IMR-90 (cell line): Measurements from ENCODE around the gene SPDYE2. TPM values are rescaled to one million over a fixed set of nuclear protein-coding genes. Genes with fewer than 3 reads are reported as not detected.
"Not testable (repeated sequence)": the region's sequence is repeated elsewhere in the genome, so short reads cannot be mapped to it uniquely, and the experiment has no call there.

Experiments used
- ATAC-seq: fragments of 200-7000 bp; cut with Tn5 transposase; 2 replicates; pipeline ENCODE4 v1.9.1; 2020; ENCODE audit warnings: low read depth, mild to moderate bottlenecking, moderate library complexity
- BruUV-seq: library from RNA; stranded (reverse); fragments of 400-500 nt; replicated peaks from 2 replicates; lab custom pipeline; 2021; lab: Mats Ljungman, UMichigan
- CTCF ChIA-PET: fragments of 300-600 bp; formaldehyde crosslinking; extraction: SDS; loops from one replicate; lab custom pipeline; 2021; ENCODE audit warnings: antibody characterized with exemption; lab: Yijun Ruan, JAX
- POLR2A ChIA-PET: fragments of 300-600 bp; sonication (Branson Sonifier 250); formaldehyde crosslinking; loops from one replicate; lab custom pipeline; 2022; ENCODE audit warnings: antibody characterized with exemption; ENCODE audit not compliant: unreplicated experiment; lab: Charles Lee
- DNase-seq: peaks from one replicate; pipeline ENCODE4 v3.0.0; 2013
- H2AFZ ChIP-seq: replicated peaks from 2 replicates; pipeline ENCODE3; 2013; ENCODE audit warnings: low read length, mild to moderate bottlenecking; ENCODE audit not compliant: poor library complexity
- H2AK5ac ChIP-seq: 2 replicates; pipeline ENCODE4 v1.6.1; 2013; ENCODE audit warnings: low read depth, low read length, inconsistent platforms
- H2AK9ac ChIP-seq: replicated peaks from 2 replicates; pipeline ENCODE3; 2013; ENCODE audit warnings: mild to moderate bottlenecking, low read depth, low read length, moderate library complexity; ENCODE audit not compliant: poor library complexity
- H2BK120ac ChIP-seq: 2 replicates; pipeline ENCODE4 v1.6.1; 2013; ENCODE audit warnings: low read depth, low read length, inconsistent platforms
- H2BK15ac ChIP-seq: 3 replicates; pipeline ENCODE4 v1.6.1; 2013; ENCODE audit warnings: low read depth, low read length, inconsistent platforms
- H2BK20ac ChIP-seq: 2 replicates; pipeline ENCODE4 v1.6.1; 2013; ENCODE audit warnings: low read depth, mild to moderate bottlenecking, inconsistent platforms, low read length, moderate library complexity
- H2BK5ac ChIP-seq: 2 replicates; pipeline ENCODE4 v1.6.1; 2013; ENCODE audit warnings: mild to moderate bottlenecking, low read depth, low read length, inconsistent platforms; ENCODE audit not compliant: poor library complexity, severe bottlenecking
- H3K14ac ChIP-seq: replicated peaks from 2 replicates; pipeline ENCODE4 v1.6.1; 2013; ENCODE audit warnings: low read depth, low read length, inconsistent platforms
- H3K18ac ChIP-seq: 2 replicates; pipeline ENCODE4 v1.6.1; 2013; ENCODE audit warnings: low read depth, low read length, control low read depth
- H3K23ac ChIP-seq: 2 replicates; pipeline ENCODE4 v1.6.1; 2013; ENCODE audit warnings: low read depth, low read length, inconsistent platforms
- H3K27ac ChIP-seq: 2 replicates; pipeline ENCODE4 v1.5.1; 2013; ENCODE audit warnings: mild to moderate bottlenecking, control low read depth, low read length; ENCODE audit not compliant: insufficient read depth
- H3K27me3 ChIP-seq: 2 replicates; pipeline ENCODE4 v1.6.1; 2013; ENCODE audit warnings: low read length; ENCODE audit not compliant: control insufficient read depth, insufficient read depth
- H3K36me3 ChIP-seq: 2 replicates; pipeline ENCODE4 v1.6.1; 2013; ENCODE audit warnings: low read length, mixed read lengths; ENCODE audit not compliant: control insufficient read depth, insufficient read depth
- H3K4ac ChIP-seq: 2 replicates; pipeline ENCODE4 v1.6.1; 2013; ENCODE audit warnings: low read depth, low read length, inconsistent platforms
- H3K4me1 ChIP-seq: 2 replicates; pipeline ENCODE4 v1.6.1; 2013; ENCODE audit warnings: low read length, mixed read lengths; ENCODE audit not compliant: control insufficient read depth, insufficient read depth
- H3K4me2 ChIP-seq: 2 replicates; pipeline ENCODE4 v1.6.1; 2013; ENCODE audit warnings: low read depth, mild to moderate bottlenecking, control low read depth, low read length, moderate library complexity
- H3K4me3 ChIP-seq: 2 replicates; pipeline ENCODE4 v1.5.1; 2013; ENCODE audit warnings: low read depth, mild to moderate bottlenecking, control low read depth, low read length, moderate library complexity; ENCODE audit not compliant: insufficient read depth
- H3K56ac ChIP-seq: 2 replicates; pipeline ENCODE4 v1.6.1; 2013; ENCODE audit warnings: low read length, inconsistent platforms; ENCODE audit not compliant: insufficient read depth; ENCODE audit errors: extremely low read depth
- H3K79me1 ChIP-seq, 2 experiments: 2 replicates each; pipeline ENCODE4 v1.6.1; 2013; ENCODE audit warnings: low read length in 2 of 2, inconsistent platforms in 1 of 2, low read depth in 1 of 2
- H3K9ac ChIP-seq: 2 replicates; pipeline ENCODE4 v1.6.1; 2013; ENCODE audit warnings: low read depth, low read length, control low read depth
- H3K9me1 ChIP-seq: 2 replicates; pipeline ENCODE4 v1.6.1; 2013; ENCODE audit warnings: low read length, inconsistent platforms; ENCODE audit not compliant: insufficient read depth
- H3K9me3 ChIP-seq: 2 replicates; pipeline ENCODE4 v1.6.1; 2013; ENCODE audit warnings: low read length; ENCODE audit not compliant: control insufficient read depth, insufficient read depth
- H4K20me1 ChIP-seq: 2 replicates; pipeline ENCODE4 v1.6.1; 2013; ENCODE audit warnings: low read length, inconsistent platforms; ENCODE audit not compliant: insufficient read depth
- H4K5ac ChIP-seq: 2 replicates; pipeline ENCODE4 v1.6.1; 2013; ENCODE audit warnings: mild to moderate bottlenecking, low read depth, low read length, control low read depth
- H4K8ac ChIP-seq, 2 experiments: 2 replicates each; pipeline ENCODE4 v1.6.1; 2013; ENCODE audit warnings: low read depth in 2 of 2, low read length in 2 of 2, control low read depth in 1 of 2, inconsistent platforms in 1 of 2
- H4K91ac ChIP-seq: 2 replicates; pipeline ENCODE4 v1.6.1; 2013; ENCODE audit warnings: low read depth, low read length, inconsistent platforms; ENCODE audit not compliant: insufficient read depth
- WGBS, 2 experiments: methylation state at CpG; one replicate each; pipeline versions ENCODE4 v1.1.5 to v1.1.7; 2013; ENCODE audit warnings: missing lambda C conversion rate in 2 of 2; ENCODE audit not compliant: insufficient read length in 1 of 2; ENCODE audit errors: extremely low coverage in 2 of 2; 5-methylcytosine and 5-hydroxymethylcytosine counted together
- dilution Hi-C: fragments of 300-500 bp; cut with HindIII; formaldehyde crosslinking; loops from one replicate; pipeline ENCODE4 v1.14.3; 2018; ENCODE audit warnings: low sequenced_read_pairs; ENCODE audit not compliant: unreplicated experiment
- in situ Hi-C: fragments of 300-500 bp; cut with MboI; formaldehyde crosslinking; loops from 3 replicates; pipeline ENCODE4 v1.14.3; 2019; ENCODE audit warnings: low sequenced_read_pairs, inconsistent platforms, mixed read lengths
- intact Hi-C: fragments of 100-400 bp; cut with micrococcal nuclease; formaldehyde crosslinking; loops from 2 replicates; pipeline ENCODE4 v1.10.0; 2022
- polyA plus RNA-seq, 3 experiments: library from polyadenylated mRNA; depleted of rRNA; stranded (reverse); fragments of >200 nt; gene quantifications; 2 replicates each; pipeline ENCODE4 v1.2.3, GENCODE V29; 2012; ENCODE audit warnings: low replicate concordance in 1 of 3
- total RNA-seq: library from RNA; depleted of rRNA; stranded (reverse); fragments of >200 nt; gene quantifications from 2 replicates; pipeline ENCODE4 v1.2.3, GENCODE V29; 2012

Gene SPDYE2
- total and polyA plus RNA-seq, 2 of the 4 experiments (the other 2 are of a cell fraction) = not detected

- H3K4me3 ChIP-seq, H3K23ac ChIP-seq, H2BK120ac ChIP-seq, H3K27me3 ChIP-seq, H4K20me1 ChIP-seq, H3K36me3 ChIP-seq, H2AK9ac ChIP-seq, H3K9me1 ChIP-seq, H3K56ac ChIP-seq, DNase-seq, H3K4ac ChIP-seq, H4K5ac ChIP-seq, H4K91ac ChIP-seq, H2BK15ac ChIP-seq, H3K27ac ChIP-seq, H3K4me1 ChIP-seq, POLR2A ChIA-PET, H3K14ac ChIP-seq, H2BK5ac ChIP-seq, H3K9ac ChIP-seq, H3K9me3 ChIP-seq, H3K4me2 ChIP-seq, CTCF ChIA-PET, dilution Hi-C loops, H3K18ac ChIP-seq, H3K79me1 ChIP-seq, BruUV-seq, H2AFZ ChIP-seq, intact Hi-C loops, in situ Hi-C loops, H4K8ac ChIP-seq, H2BK20ac ChIP-seq, ATAC-seq, H2AK5ac ChIP-seq: not testable (repeated sequence)
- no CpG with 5 or more reads among the region's 3 CpGs for WGBS, 2 experiments
Observed at GRCh38 chr7:102515889-102516288, 35.1 kb upstream of the SPDYE2 start.

- DNase-seq, H3K4me2 ChIP-seq, H2BK5ac ChIP-seq, H3K56ac ChIP-seq, H3K23ac ChIP-seq, H3K18ac ChIP-seq, H2BK20ac ChIP-seq, H3K36me3 ChIP-seq, dilution Hi-C loops, H4K8ac ChIP-seq, H3K9ac ChIP-seq, H3K27me3 ChIP-seq, H4K20me1 ChIP-seq, ATAC-seq, in situ Hi-C loops, POLR2A ChIA-PET, H2AK9ac ChIP-seq, H2BK15ac ChIP-seq, H3K4me1 ChIP-seq, H3K9me3 ChIP-seq, H2AFZ ChIP-seq, H4K91ac ChIP-seq, H3K27ac ChIP-seq, H3K79me1 ChIP-seq, H2BK120ac ChIP-seq, H3K4me3 ChIP-seq, H3K9me1 ChIP-seq, H2AK5ac ChIP-seq, H3K14ac ChIP-seq, intact Hi-C loops, CTCF ChIA-PET, H3K4ac ChIP-seq, H4K5ac ChIP-seq, BruUV-seq: not testable (repeated sequence)
- no CpG with 5 or more reads among the region's 10 CpGs for WGBS, 2 experiments
Observed at GRCh38 chr7:102516951-102517350, 34.1 kb upstream of the SPDYE2 start.
